ENCODE results near the gene CELF4.

Gene CELF4

GRCh38 chr18:37307181-37307580 lies 258.4 kb downstream of the CELF4 start:
- DNase-seq = no peak

GRCh38 chr18:37306432-37306831 lies 259.2 kb downstream of the CELF4 start:
- no peak for DNase-seq

- DNase-seq = no peak
Measured at GRCh38 chr18:37305066-37305465, 260.5 kb downstream of the CELF4 start.

- DNase-seq = no peak
Measured at GRCh38 chr18:37304012-37304680, 261.5 kb downstream of the CELF4 start.

- DNase-seq = no peak
Measured at GRCh38 chr18:37303009-37303408, 262.6 kb downstream of the CELF4 start.

- no peak for DNase-seq
Measured at GRCh38 chr18:37302519-37302918, 263.1 kb downstream of the CELF4 start.

- DNase-seq = peak; percentile 84
Measured at GRCh38 chr18:37299471-37300304, 265.9 kb downstream of the CELF4 start.

- DNase-seq = no peak
Measured at GRCh38 chr18:37298816-37299215, 266.8 kb downstream of the CELF4 start.

GRCh38 chr18:37297106-37297505 lies 268.5 kb downstream of the CELF4 start:
- no peak for DNase-seq

- peak; percentile 48 for DNase-seq
Measured at GRCh38 chr18:37294951-37295350, 270.6 kb downstream of the CELF4 start.

- DNase-seq = no peak
Measured at GRCh38 chr18:37293359-37293758, 272.2 kb downstream of the CELF4 start.

GRCh38 chr18:37289423-37289822 lies 276.2 kb downstream of the CELF4 start:
- no peak for DNase-seq

GRCh38 chr18:37287601-37288000 lies 278.0 kb downstream of the CELF4 start:
- DNase-seq = no peak

- no peak for DNase-seq
Measured at GRCh38 chr18:37286801-37287200, 278.8 kb downstream of the CELF4 start.

- DNase-seq = no peak
Measured at GRCh38 chr18:37285825-37286224, 279.8 kb downstream of the CELF4 start.

GRCh38 chr18:37284260-37284659 lies 281.3 kb downstream of the CELF4 start:
- DNase-seq = no peak

- DNase-seq = peak; percentile 32
Measured at GRCh38 chr18:37282386-37283037, 283.1 kb downstream of the CELF4 start.

- DNase-seq = no peak
Measured at GRCh38 chr18:37280701-37281393, 284.8 kb downstream of the CELF4 start.

- no peak for DNase-seq
Measured at GRCh38 chr18:37277804-37278203, 287.8 kb downstream of the CELF4 start.

GRCh38 chr18:37276111-37276890 lies 289.3 kb downstream of the CELF4 start:
- no peak for DNase-seq

- DNase-seq = no peak
Measured at GRCh38 chr18:37275237-37275741, 290.3 kb downstream of the CELF4 start.
